ENCODE data around the gene ADCY3. TPM values are rescaled to one million over a fixed set of nuclear protein-coding genes. Genes with fewer than 3 reads are reported as not detected.

ADCY3 gene
- polyA plus RNA-seq (2013), result 39.4 TPM

DNA sequence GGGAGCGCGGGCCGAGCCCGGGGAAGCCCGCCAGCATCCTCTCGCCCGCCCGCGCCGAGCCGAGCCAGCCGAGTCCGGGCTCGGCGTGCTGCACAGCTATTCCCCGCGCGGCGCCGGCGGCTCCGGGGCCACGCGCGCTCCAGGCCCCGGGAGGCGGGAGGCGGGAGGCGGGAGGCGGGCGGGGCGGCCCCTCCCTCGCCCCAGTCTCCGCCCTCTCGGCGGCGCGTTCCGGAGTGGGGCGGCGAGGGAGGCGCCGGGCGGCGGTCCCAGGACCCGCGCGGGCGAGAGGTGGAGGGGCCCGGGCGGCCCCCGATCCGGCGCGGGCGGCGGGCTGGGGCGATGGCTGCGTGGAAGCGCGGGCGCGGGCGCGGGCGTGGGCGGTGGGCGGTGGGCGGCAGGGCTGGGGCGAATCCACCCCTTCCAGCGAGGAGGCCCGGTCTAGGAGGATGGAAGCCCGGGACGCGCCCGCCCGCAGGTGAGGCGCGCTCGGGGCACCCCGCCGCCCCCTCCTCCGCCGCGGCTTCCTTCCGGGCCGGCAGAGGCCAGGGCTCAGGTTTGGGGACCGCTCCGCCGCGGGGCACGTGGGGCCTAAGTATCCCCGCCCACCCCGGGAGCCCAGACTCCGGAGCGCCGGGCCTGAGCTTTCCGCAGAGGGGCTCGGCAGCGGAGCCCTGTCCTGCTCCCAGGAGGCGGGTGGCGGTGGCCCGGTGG is at the start of gene ADCY3:
TSS of gene ADCY3 (minus strand) at position 140 of the 711 bp plus-strand sequence. CDS start 1,250 bp downstream, outside the sequence.
- Histone ChIP-seq H3K4me3 (ENCODE audit: control insufficient read depth in 1 of 7, extremely low read depth in 1 of 7, insufficient read depth in 4 of 7, low read depth in 2 of 7, low read length in 6 of 7) (peak within 1 kb of the TSS; percentile 41 to 81 (median 68)), H3K27ac (ENCODE audit: insufficient read depth in 1 of 2, low read depth in 1 of 2, low read length in 2 of 2, poor library complexity in 1 of 2, severe bottlenecking in 2 of 2) (no peak within 1 kb of the TSS), H3K27me3 (replicated peaks in 2 of 5; ENCODE audit: control insufficient read depth in 4 of 5, insufficient read depth in 5 of 5, low read length in 4 of 5) (no peaks in the 10 kb centered on the region), H3K9me3 (ENCODE audit: control extremely low read depth in 1 of 5, control insufficient read depth in 4 of 5, insufficient read depth in 2 of 5, low read depth in 1 of 5, low read length in 4 of 5) (no peaks in the 10 kb centered on the region), H3K4me1 (ENCODE audit: control extremely low read depth in 1 of 4, control insufficient read depth in 4 of 4, insufficient read depth in 4 of 4, low read length in 3 of 4) (peaks cover 0 to 40% (median 35%) of the 10 kb centered on the region in 4 experiments), H3K36me3 (ENCODE audit: control insufficient read depth in 4 of 4, insufficient read depth in 4 of 4, low read length in 3 of 4) (peaks cover 0 to 12% (median 4%) of the 10 kb centered on the region in 4 experiments)
- DNase-seq, result peak; percentile 49 to 68 (median 66)
- under 1% methylated on average over 62 of the region's 103 CpGs for WGBS (ENCODE audit: insufficient coverage)
- ChIA-PET POLR2A (interaction anchor here (2.0 kb wide), 1 partner anchor 10 kb away, joined by 4 read pairs; no protein-coding TSS in a partner anchor), CTCF (no interaction called here)

GRCh38 chr2:24969784-24970183 is 49.7 kb upstream of the ADCY3 start:
- peaks cover 8 to 23% (median 16%) of the 10 kb centered on the region in 4 experiments for H3K4me1 ChIP-seq (ENCODE audit: control extremely low read depth in 1 of 4, control insufficient read depth in 4 of 4, insufficient read depth in 4 of 4, low read length in 3 of 4)
- peaks cover 0 to 19% (median 11%) of the 10 kb centered on the region in 4 experiments for H3K36me3 ChIP-seq (ENCODE audit: control insufficient read depth in 4 of 4, insufficient read depth in 4 of 4, low read length in 3 of 4)
- no CpG with 5 or more reads among the region's 1 CpG for WGBS (ENCODE audit: insufficient coverage)
- no peaks in the 10 kb centered on the region for H3K27me3 ChIP-seq (replicated peaks in 2 of 5; ENCODE audit: control insufficient read depth in 4 of 5, insufficient read depth in 5 of 5, low read length in 4 of 5)
- DNase-seq, result no peak
- H3K9me3 ChIP-seq (ENCODE audit: control extremely low read depth in 1 of 5, control insufficient read depth in 4 of 5, insufficient read depth in 2 of 5, low read depth in 1 of 5, low read length in 4 of 5), result no peaks in the 10 kb centered on the region
- ChIA-PET CTCF (no interaction called here), POLR2A (no interaction called here)
- no peak overlapping the region for H3K4me3 ChIP-seq (ENCODE audit: control insufficient read depth in 1 of 7, extremely low read depth in 1 of 7, insufficient read depth in 4 of 7, low read depth in 2 of 7, low read length in 6 of 7)
- H3K27ac ChIP-seq (ENCODE audit: insufficient read depth in 1 of 2, low read depth in 1 of 2, low read length in 2 of 2, poor library complexity in 1 of 2, severe bottlenecking in 2 of 2), result no peak overlapping the region

DNA sequence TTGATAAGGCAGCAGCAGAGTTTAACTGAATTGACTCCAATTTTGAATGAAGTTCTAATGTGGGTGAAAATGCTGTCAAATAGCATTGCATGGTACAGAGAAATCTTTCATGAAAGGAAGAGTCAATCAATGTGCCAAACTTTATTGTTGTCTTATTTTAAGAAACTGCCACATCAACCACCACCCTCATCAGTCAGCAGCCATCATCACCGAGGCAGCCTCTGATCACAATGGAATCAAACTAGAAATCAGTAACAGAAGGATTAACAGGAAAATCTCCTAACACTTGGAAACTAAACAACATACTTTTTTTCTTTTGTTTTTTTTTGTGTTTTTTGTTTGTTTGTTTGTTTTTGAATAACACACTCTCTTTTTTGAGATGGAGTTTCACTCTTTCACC is 41.9 kb upstream of the ADCY3 start:
- ChIA-PET CTCF (interaction anchor here (2.0 kb wide), 1 partner anchor 7 kb away, joined by 5 read pairs; no protein-coding TSS in a partner anchor), POLR2A (no interaction called here)
- Histone ChIP-seq H3K27ac (ENCODE audit: insufficient read depth in 1 of 2, low read depth in 1 of 2, low read length in 2 of 2, poor library complexity in 1 of 2, severe bottlenecking in 2 of 2) (no peak overlapping the region), H3K4me3 (ENCODE audit: control insufficient read depth in 1 of 7, extremely low read depth in 1 of 7, insufficient read depth in 4 of 7, low read depth in 2 of 7, low read length in 6 of 7) (no peak overlapping the region), H3K9me3 (ENCODE audit: control extremely low read depth in 1 of 5, control insufficient read depth in 4 of 5, insufficient read depth in 2 of 5, low read depth in 1 of 5, low read length in 4 of 5) (peaks cover 0 to 2% (median 0%) of the 10 kb centered on the region in 5 experiments), H3K4me1 (ENCODE audit: control extremely low read depth in 1 of 4, control insufficient read depth in 4 of 4, insufficient read depth in 4 of 4, low read length in 3 of 4) (no peaks in the 10 kb centered on the region), H3K27me3 (replicated peaks in 2 of 5; ENCODE audit: control insufficient read depth in 4 of 5, insufficient read depth in 5 of 5, low read length in 4 of 5) (no peaks in the 10 kb centered on the region), H3K36me3 (ENCODE audit: control insufficient read depth in 4 of 4, insufficient read depth in 4 of 4, low read length in 3 of 4) (peaks cover 11 to 75% (median 37%) of the 10 kb centered on the region in 4 experiments)
- no CpG with 5 or more reads among the region's 1 CpG for WGBS (ENCODE audit: insufficient coverage)
- no peak for DNase-seq

- H3K27me3 ChIP-seq (replicated peaks in 2 of 5; ENCODE audit: control insufficient read depth in 4 of 5, insufficient read depth in 5 of 5, low read length in 4 of 5), result no peaks in the 10 kb centered on the region
- H3K9me3 ChIP-seq (ENCODE audit: control extremely low read depth in 1 of 5, control insufficient read depth in 4 of 5, insufficient read depth in 2 of 5, low read depth in 1 of 5, low read length in 4 of 5), result peaks cover 9 to 17% (median 11%) of the 10 kb centered on the region in 5 experiments
- ChIA-PET CTCF (interaction anchor here (1.0 to 1.6 kb wide), 3 partner anchors 11 to 15 kb away, joined by 3 to 4 read pairs (median 4); no protein-coding TSS in a partner anchor), POLR2A (no interaction called here)
- H3K27ac ChIP-seq (ENCODE audit: insufficient read depth in 1 of 2, low read depth in 1 of 2, low read length in 2 of 2, poor library complexity in 1 of 2, severe bottlenecking in 2 of 2), result no peak overlapping the region
- H3K4me3 ChIP-seq (ENCODE audit: control insufficient read depth in 1 of 7, extremely low read depth in 1 of 7, insufficient read depth in 4 of 7, low read depth in 2 of 7, low read length in 6 of 7), result no peak overlapping the region
- H3K36me3 ChIP-seq (ENCODE audit: control insufficient read depth in 4 of 4, insufficient read depth in 4 of 4, low read length in 3 of 4), result peaks cover 29 to 81% (median 44%) of the 10 kb centered on the region in 4 experiments
- DNase-seq, result no peak
- no peaks in the 10 kb centered on the region for H3K4me1 ChIP-seq (ENCODE audit: control extremely low read depth in 1 of 4, control insufficient read depth in 4 of 4, insufficient read depth in 4 of 4, low read length in 3 of 4)
Measured at GRCh38 chr2:24959761-24960160, 39.7 kb upstream of the ADCY3 start.

DNA sequence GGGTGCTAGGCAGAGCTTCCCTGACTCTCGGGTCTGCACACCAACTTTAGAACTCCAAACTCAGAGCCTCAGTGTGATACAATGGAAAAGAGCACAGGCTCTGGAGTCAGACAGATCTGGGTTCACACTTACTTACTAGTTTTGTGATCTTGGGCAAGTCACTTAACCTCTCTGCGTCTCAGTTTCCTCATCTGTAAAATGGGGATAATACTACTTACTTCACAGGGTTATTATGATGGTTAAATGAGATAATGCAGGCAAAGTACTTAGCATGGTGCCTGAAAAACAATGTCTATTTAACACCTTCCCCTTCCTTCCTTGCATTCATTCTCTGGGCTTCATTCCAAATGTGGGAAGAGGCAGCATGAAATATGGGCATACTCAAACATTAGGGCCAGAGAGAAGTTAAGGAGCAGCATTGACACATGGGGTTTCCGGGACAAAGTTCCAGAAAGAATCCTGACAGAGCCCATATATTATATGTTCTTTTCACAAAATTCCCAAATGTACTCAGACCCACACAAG is 38.4 kb upstream of the ADCY3 start:
- H3K9me3 ChIP-seq (ENCODE audit: control extremely low read depth in 1 of 5, control insufficient read depth in 4 of 5, insufficient read depth in 2 of 5, low read depth in 1 of 5, low read length in 4 of 5), result peaks cover 9 to 18% (median 11%) of the 10 kb centered on the region in 5 experiments
- H3K36me3 ChIP-seq (ENCODE audit: control insufficient read depth in 4 of 4, insufficient read depth in 4 of 4, low read length in 3 of 4), result peaks cover 26 to 83% (median 45%) of the 10 kb centered on the region in 4 experiments
- POLR2A ChIA-PET, result no interaction called here
- no peak overlapping the region for H3K4me3 ChIP-seq (ENCODE audit: control insufficient read depth in 1 of 7, extremely low read depth in 1 of 7, insufficient read depth in 4 of 7, low read depth in 2 of 7, low read length in 6 of 7)
- CTCF ChIA-PET, result interaction anchor here (0.6 to 1.6 kb wide), 2 partner anchors 14 to 17 kb away, joined by 3 to 4 read pairs; no protein-coding TSS in a partner anchor
- no peak overlapping the region for H3K27ac ChIP-seq (ENCODE audit: insufficient read depth in 1 of 2, low read depth in 1 of 2, low read length in 2 of 2, poor library complexity in 1 of 2, severe bottlenecking in 2 of 2)
- DNase-seq, result no peak
- WGBS (ENCODE audit: insufficient coverage), result no CpG with 5 or more reads among the region's 3 CpGs
- H3K27me3 ChIP-seq (replicated peaks in 2 of 5; ENCODE audit: control insufficient read depth in 4 of 5, insufficient read depth in 5 of 5, low read length in 4 of 5), result no peaks in the 10 kb centered on the region
- H3K4me1 ChIP-seq (ENCODE audit: control extremely low read depth in 1 of 4, control insufficient read depth in 4 of 4, insufficient read depth in 4 of 4, low read length in 3 of 4), result no peaks in the 10 kb centered on the region

DNA sequence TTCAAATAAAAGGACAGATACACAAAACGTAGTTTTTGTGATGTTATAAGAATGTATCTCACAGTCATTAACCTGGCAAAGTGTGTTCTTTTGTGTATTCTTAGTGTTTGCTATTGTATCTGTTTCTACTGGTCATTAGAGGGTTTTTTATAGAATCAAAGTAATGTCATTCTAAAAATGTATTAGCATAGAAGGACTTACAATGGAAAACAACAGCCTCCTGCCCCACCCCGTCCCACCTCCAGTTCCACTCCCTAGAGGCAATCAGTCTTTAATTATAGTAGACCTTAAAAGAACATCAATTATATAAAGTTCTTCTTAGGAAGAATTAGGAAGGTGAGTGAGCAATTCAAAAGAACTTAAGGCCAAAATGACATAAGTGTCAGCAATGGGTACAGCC is 37.9 kb upstream of the ADCY3 start:
- WGBS (ENCODE audit: insufficient coverage), result 100% methylated on average over 1 of the region's 2 CpGs

DNA sequence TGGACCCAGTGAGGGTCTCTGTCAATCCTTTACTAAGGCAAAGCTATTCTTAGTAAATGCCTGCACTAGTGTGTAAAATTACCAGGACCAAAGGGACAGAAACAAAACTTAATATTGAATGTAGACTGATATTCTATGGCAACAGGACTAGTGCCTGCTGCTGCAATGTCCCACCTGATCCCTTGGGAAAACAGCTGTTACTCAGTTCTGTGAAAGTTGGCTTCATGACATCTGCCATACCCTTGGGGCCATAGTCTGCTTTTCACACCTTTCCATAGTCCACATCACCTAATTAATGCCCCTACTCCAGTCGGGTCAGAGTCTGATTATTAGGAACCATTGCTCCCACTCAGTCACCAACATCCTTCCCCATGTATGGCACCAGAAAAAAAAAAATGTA is 37.2 kb upstream of the ADCY3 start:
- WGBS (ENCODE audit: insufficient coverage), result no CpG with 5 or more reads among the region's 1 CpG
- ChIA-PET POLR2A (interaction anchor here (0.6 kb wide), 1 partner anchor 13 kb away, joined by 3 read pairs; no protein-coding TSS in a partner anchor), CTCF (interaction anchor here (1.0 to 1.5 kb wide), 3 partner anchors 14 to 107 kb away, joined by 3 to 4 read pairs (median 3); no protein-coding TSS in a partner anchor)
- Histone ChIP-seq H3K27me3 (replicated peaks in 2 of 5; ENCODE audit: control insufficient read depth in 4 of 5, insufficient read depth in 5 of 5, low read length in 4 of 5) (no peaks in the 10 kb centered on the region), H3K27ac (ENCODE audit: insufficient read depth in 1 of 2, low read depth in 1 of 2, low read length in 2 of 2, poor library complexity in 1 of 2, severe bottlenecking in 2 of 2) (no peak overlapping the region), H3K9me3 (ENCODE audit: control extremely low read depth in 1 of 5, control insufficient read depth in 4 of 5, insufficient read depth in 2 of 5, low read depth in 1 of 5, low read length in 4 of 5) (peaks cover 9 to 18% (median 11%) of the 10 kb centered on the region in 5 experiments), H3K4me3 (ENCODE audit: control insufficient read depth in 1 of 7, extremely low read depth in 1 of 7, insufficient read depth in 4 of 7, low read depth in 2 of 7, low read length in 6 of 7) (no peak overlapping the region), H3K4me1 (ENCODE audit: control extremely low read depth in 1 of 4, control insufficient read depth in 4 of 4, insufficient read depth in 4 of 4, low read length in 3 of 4) (no peaks in the 10 kb centered on the region), H3K36me3 (ENCODE audit: control insufficient read depth in 4 of 4, insufficient read depth in 4 of 4, low read length in 3 of 4) (peaks cover 24 to 80% (median 40%) of the 10 kb centered on the region in 4 experiments)
- no peak for DNase-seq

More for the DNA sequence above, 37.9 kb upstream of the ADCY3 start:
- H3K36me3 ChIP-seq (ENCODE audit: control insufficient read depth in 4 of 4, insufficient read depth in 4 of 4, low read length in 3 of 4), result peaks cover 26 to 78% (median 41%) of the 10 kb centered on the region in 4 experiments
- no peak overlapping the region for H3K4me3 ChIP-seq (ENCODE audit: control insufficient read depth in 1 of 7, extremely low read depth in 1 of 7, insufficient read depth in 4 of 7, low read depth in 2 of 7, low read length in 6 of 7)
- no peaks in the 10 kb centered on the region for H3K4me1 ChIP-seq (ENCODE audit: control extremely low read depth in 1 of 4, control insufficient read depth in 4 of 4, insufficient read depth in 4 of 4, low read length in 3 of 4)
- H3K27ac ChIP-seq (ENCODE audit: insufficient read depth in 1 of 2, low read depth in 1 of 2, low read length in 2 of 2, poor library complexity in 1 of 2, severe bottlenecking in 2 of 2), result no peak overlapping the region
- peaks cover 9 to 18% (median 11%) of the 10 kb centered on the region in 5 experiments for H3K9me3 ChIP-seq (ENCODE audit: control extremely low read depth in 1 of 5, control insufficient read depth in 4 of 5, insufficient read depth in 2 of 5, low read depth in 1 of 5, low read length in 4 of 5)
- ChIA-PET CTCF (interaction anchor here (1.2 to 1.6 kb wide), 2 partner anchors 13 to 106 kb away, joined by 3 to 4 read pairs; no protein-coding TSS in a partner anchor), POLR2A (no interaction called here)
- no peaks in the 10 kb centered on the region for H3K27me3 ChIP-seq (replicated peaks in 2 of 5; ENCODE audit: control insufficient read depth in 4 of 5, insufficient read depth in 5 of 5, low read length in 4 of 5)
- DNase-seq, result no peak
